Upper lobe of right lung (tissue), 1 donor: ENCODE results near the gene APOC3. TPM values are rescaled to one million over a fixed set of nuclear protein-coding genes. Genes with fewer than 3 reads are reported as not detected.

Source experiments
- ATAC-seq: fragments of 200-7000 bp; cut with Tn5 transposase; one replicate; pipeline ENCODE4 v1.9.1; 2020; ENCODE audit warnings: mild to moderate bottlenecking, moderate library complexity
- DNase-seq: peaks from one replicate; pipeline ENCODE4 v3.0.0-alpha.2; 2020
- H3K27ac ChIP-seq: fragments of 200-600 bp; one replicate; pipeline ENCODE4 v1.8.0; 2022
- H3K27me3 ChIP-seq: fragments of 200-600 bp; one replicate; pipeline ENCODE4 v1.8.0; 2022; ENCODE audit warnings: mild to moderate bottlenecking
- H3K36me3 ChIP-seq: fragments of 200-600 bp; one replicate; pipeline ENCODE4 v1.8.0; 2022
- H3K4me1 ChIP-seq: fragments of 200-600 bp; one replicate; pipeline ENCODE4 v1.8.0; 2022
- H3K4me3 ChIP-seq: fragments of 200-600 bp; one replicate; pipeline ENCODE4 v1.8.0; 2022; ENCODE audit warnings: mild to moderate bottlenecking
- H3K9me3 ChIP-seq: fragments of 200-600 bp; one replicate; pipeline ENCODE4 v1.8.0; 2022
- intact Hi-C: fragments of 100-400 bp; cut with DNase I; formaldehyde crosslinking; loops from one replicate; pipeline ENCODE4 v1.11.0; 2022
- total RNA-seq: library from RNA; stranded (reverse); fragmentation: NEBNext Ultra II Directional; extraction: Animal tissue kit (Norgen Biotek cat#: 25700); gene quantifications from one replicate; pipeline ENCODE4 v1.2.1, GENCODE V29; 2021
- TF ChIP-seq, protein P1 (sequence below): fragments of 200-600 bp; IDR thresholded peaks from one replicate; pipeline ENCODE4 v1.8.0; 2022; ENCODE audit warnings: antibody characterized with exemption
- donor health status: DM: no; HTN: yes; CAD: no; lungs with severe emphysema.

APOC3 gene
- total RNA-seq, 1 donor from 2014 or later: not detected

DNA sequence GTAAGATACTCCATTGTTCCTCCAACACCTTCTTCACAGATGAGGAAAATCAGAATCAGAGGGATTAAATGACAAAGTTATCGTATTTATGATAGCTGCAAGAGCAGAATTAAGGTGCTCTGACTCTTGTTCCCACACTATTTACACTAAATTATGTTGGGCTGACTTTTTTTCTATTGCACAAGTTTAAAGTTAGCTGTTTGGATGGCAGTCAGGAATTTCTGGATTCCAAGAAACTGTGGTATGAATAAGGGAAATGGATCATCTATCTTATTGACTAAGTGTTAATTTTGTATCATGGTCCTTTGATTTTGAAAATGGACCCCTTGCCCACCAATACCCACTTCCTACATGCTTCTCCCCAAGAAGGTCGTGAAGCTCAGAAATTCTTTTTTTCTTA, 27.6 kb downstream of the APOC3 start:
- H3K9me3 ChIP-seq: no peaks in the 10 kb centered on the region
- DNase-seq (no peak), ATAC-seq (no peak)
- H3K36me3 ChIP-seq: peaks cover 53% of the 10 kb centered on the region
- H3K27me3 ChIP-seq: no peaks in the 10 kb centered on the region
- intact Hi-C loops: no loop called here
- peaks cover 18% of the 10 kb centered on the region for H3K4me1 ChIP-seq
- TF ChIP-seq, protein P1, sequence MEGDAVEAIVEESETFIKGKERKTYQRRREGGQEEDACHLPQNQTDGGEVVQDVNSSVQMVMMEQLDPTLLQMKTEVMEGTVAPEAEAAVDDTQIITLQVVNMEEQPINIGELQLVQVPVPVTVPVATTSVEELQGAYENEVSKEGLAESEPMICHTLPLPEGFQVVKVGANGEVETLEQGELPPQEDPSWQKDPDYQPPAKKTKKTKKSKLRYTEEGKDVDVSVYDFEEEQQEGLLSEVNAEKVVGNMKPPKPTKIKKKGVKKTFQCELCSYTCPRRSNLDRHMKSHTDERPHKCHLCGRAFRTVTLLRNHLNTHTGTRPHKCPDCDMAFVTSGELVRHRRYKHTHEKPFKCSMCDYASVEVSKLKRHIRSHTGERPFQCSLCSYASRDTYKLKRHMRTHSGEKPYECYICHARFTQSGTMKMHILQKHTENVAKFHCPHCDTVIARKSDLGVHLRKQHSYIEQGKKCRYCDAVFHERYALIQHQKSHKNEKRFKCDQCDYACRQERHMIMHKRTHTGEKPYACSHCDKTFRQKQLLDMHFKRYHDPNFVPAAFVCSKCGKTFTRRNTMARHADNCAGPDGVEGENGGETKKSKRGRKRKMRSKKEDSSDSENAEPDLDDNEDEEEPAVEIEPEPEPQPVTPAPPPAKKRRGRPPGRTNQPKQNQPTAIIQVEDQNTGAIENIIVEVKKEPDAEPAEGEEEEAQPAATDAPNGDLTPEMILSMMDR: no peak
- H3K27ac ChIP-seq: no peak overlapping the region
- H3K4me3 ChIP-seq: no peak overlapping the region

DNA sequence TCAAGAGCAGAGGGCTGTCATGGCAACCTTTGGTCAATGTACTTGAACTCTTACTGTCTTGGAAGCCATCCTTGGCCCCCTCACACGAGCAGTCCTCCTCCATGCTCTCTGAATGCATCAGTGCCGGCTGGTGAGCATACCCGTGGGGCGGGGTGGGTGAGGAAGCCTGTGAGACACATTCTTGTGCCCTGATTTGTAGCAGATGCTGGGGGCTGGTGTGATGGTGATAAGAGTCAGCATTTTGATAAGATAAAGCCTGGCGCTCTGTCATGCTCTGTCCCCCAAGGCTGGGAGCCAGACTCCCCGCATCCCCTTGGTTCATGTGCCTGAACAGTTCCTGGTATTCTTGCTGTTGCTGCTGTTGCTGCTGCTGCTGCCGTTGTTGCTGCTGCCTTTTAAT, 28.2 kb downstream of the APOC3 start:
- TF ChIP-seq, protein P1: no peak

DNA sequence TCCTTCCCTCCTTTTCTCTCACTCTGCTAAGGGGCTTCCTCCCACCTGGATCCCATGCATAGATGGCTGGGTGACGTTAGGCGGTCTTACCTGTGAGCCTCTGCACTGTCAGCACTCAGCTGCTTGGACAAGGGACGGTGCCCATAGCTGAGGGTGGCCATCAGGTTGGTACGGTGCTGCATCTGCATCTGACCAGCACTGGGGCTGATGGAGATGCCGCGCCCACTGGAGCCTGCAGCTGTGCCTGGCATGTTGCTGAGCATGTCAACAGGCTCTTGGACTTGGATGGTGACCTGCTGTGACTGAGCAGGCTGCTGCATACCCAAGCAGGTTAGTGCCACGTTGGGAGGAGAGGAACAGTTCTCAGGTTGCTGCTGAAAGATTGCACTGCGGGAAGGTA, 29.5 kb downstream of the APOC3 start:
- intact Hi-C loops: no loop called here
- peaks cover 6% of the 10 kb centered on the region for H3K4me1 ChIP-seq
- peaks cover 69% of the 10 kb centered on the region for H3K36me3 ChIP-seq
- H3K4me3 ChIP-seq: no peak overlapping the region
- no peak overlapping the region for H3K27ac ChIP-seq
- DNase-seq (no peak), ATAC-seq (no peak)
- no peaks in the 10 kb centered on the region for H3K27me3 ChIP-seq
- TF ChIP-seq, protein P1: no peak
- no peaks in the 10 kb centered on the region for H3K9me3 ChIP-seq

More for the DNA sequence above, 28.2 kb downstream of the APOC3 start:
- ATAC-seq (no peak), DNase-seq (no peak)
- H3K4me1 ChIP-seq: peaks cover 12% of the 10 kb centered on the region
- no peaks in the 10 kb centered on the region for H3K9me3 ChIP-seq
- H3K27me3 ChIP-seq: no peaks in the 10 kb centered on the region
- H3K27ac ChIP-seq: no peak overlapping the region
- intact Hi-C loops: no loop called here
- H3K36me3 ChIP-seq: peaks cover 59% of the 10 kb centered on the region
- H3K4me3 ChIP-seq: no peak overlapping the region

DNA sequence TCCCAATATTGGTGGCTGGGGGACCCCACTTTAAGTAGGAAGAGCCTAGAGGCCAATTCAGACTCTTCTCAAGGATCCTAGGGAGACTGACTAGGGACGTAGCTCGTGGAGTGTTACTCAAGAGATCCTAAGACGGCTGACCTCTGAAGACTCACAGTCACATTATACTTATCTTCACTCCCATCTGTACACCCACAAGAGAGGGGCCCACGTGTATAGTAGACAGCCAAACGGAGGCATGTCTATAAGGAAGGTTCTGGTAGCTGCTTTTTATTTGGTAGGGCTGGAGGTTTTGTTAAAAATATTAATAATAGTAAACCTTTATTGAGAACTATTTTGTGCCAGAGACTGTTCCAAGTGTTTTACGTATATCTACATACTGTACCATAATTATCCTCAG, 30.6 kb downstream of the APOC3 start:
- Histone ChIP-seq H3K4me1 (peaks cover 6% of the 10 kb centered on the region), H3K4me3 (no peak overlapping the region), H3K27ac (no peak overlapping the region), H3K9me3 (no peaks in the 10 kb centered on the region), H3K36me3 (peaks cover 77% of the 10 kb centered on the region), H3K27me3 (no peaks in the 10 kb centered on the region)
- intact Hi-C loops: no loop called here
- ATAC-seq (no peak), DNase-seq (no peak)
- TF ChIP-seq, protein P1: no peak

DNA sequence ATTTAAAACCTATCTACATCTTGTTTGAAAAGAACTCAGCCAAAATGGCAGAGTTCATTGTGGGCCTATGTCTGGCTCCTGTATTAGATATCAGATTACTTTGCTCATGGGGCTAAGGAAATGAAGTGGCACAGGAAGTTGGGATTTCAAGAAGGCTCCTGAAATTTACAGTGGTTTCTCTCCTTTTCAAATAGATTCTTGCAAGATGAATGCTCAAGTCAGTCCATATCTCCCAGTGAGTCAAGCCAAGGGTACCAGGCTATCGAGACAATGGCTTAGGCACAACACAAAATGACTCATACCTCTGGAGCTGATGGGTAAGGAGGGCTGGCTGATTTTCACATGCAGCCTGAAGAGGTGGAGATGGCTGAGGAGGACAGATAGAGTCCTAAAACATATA, 31.8 kb downstream of the APOC3 start:
- H3K27me3 ChIP-seq: no peaks in the 10 kb centered on the region
- ATAC-seq (no peak), DNase-seq (no peak)
- TF ChIP-seq, protein P1: no peak
- H3K4me3 ChIP-seq: no peak overlapping the region
- H3K27ac ChIP-seq: no peak overlapping the region
- intact Hi-C loops: no loop called here
- peaks cover 89% of the 10 kb centered on the region for H3K36me3 ChIP-seq
- no peaks in the 10 kb centered on the region for H3K9me3 ChIP-seq
- H3K4me1 ChIP-seq: peaks cover 6% of the 10 kb centered on the region

DNA sequence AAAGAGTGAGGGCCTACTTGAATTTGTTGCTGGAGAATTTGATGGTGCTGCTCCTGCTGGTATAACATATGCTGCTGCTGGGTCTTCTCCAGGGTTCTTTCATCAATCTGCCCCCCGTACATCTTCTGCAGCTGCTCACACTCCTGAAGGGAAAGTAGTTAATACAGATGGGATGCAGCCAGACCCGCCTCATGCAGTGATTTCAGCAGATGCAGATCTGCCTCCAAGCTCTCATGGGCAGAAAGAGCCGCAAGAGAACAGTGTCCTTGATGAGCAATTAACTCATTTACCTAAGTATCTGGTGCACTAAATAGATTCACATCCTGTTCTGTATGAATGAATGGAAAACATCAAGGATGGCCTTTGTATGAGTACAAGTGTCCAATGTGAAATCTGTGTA, 32.5 kb downstream of the APOC3 start:
- DNase-seq (no peak), ATAC-seq (no peak)
- intact Hi-C loops: no loop called here
- TF ChIP-seq, protein P1: no peak
- Histone ChIP-seq H3K36me3 (peaks cover 89% of the 10 kb centered on the region), H3K4me3 (no peak overlapping the region), H3K27ac (no peak overlapping the region), H3K9me3 (no peaks in the 10 kb centered on the region), H3K4me1 (no peaks in the 10 kb centered on the region), H3K27me3 (no peaks in the 10 kb centered on the region)
